ENCODE measurements around the gene KCNK15.

The KCNK15 gene

DNA sequence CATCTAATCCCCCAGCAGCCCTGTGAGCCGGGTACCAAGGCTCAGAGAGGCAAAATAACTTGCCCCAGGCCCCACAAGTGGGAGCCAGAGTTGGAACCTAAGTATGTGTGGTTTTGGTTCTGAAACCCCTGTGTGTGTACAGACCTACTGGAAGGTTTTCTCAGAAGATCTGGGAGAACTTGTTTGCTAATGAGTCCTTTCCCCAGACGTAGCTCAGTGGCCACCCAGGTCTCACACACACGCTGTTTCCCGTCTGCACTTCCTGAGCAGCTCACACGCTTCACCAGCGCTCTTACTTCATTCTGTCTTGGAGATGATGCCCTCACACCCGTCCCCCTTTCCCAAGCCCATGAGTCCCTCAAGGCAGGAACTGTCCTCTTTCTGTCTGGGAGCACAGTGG lies 22.3 kb upstream of the KCNK15 start:
- WGBS, 2 experiments, result 87 to 88% methylated on average over 7 of the region's 7 CpGs

DNA sequence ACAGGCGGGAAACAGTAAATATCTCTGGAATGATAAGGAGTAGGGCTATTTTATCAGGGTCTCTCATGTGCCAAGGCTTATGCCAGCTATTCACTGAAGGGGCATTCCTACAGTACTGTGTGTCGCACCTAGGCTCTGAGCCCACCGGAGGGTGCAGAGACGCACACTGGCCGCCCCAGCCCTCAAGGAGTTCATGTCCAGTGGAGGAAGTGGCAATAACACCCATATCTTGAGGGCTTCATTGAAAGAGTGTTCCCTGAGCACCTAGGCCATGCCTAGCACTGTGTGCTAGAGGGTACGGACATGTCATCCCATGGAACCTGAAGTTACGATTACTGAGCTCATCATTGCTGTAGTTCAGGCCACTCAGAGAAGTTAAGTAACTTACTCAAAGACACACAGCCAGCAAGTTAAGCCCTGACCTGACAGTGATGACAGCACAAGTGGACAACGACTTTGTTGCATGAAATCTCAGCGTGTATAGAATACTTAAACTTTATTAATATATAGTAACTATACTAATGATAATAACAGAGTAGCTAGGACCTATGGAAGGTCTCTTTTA lies 21.8 kb upstream of the KCNK15 start:
- H3K36me3 ChIP-seq (ENCODE audit: control insufficient read depth, insufficient read depth, low read length), result no peaks in the 10 kb centered on the region
- no peaks in the 10 kb centered on the region for H3K9me3 ChIP-seq (ENCODE audit: control insufficient read depth, low read length)
- H3K27ac ChIP-seq (ENCODE audit: insufficient read depth, low read depth, low read length, poor library complexity, severe bottlenecking), result no peak overlapping the region
- H3K4me1 ChIP-seq (ENCODE audit: control insufficient read depth, insufficient read depth, low read length), result peaks cover 4% of the 10 kb centered on the region
- H3K27me3 ChIP-seq (ENCODE audit: control insufficient read depth, insufficient read depth, low read length, poor library complexity, severe bottlenecking), result no peaks in the 10 kb centered on the region
- no peak overlapping the region for H3K4me3 ChIP-seq (ENCODE audit: insufficient read depth, low read depth, low read length)
- 94 to 95% methylated on average over 7 to 9 of the region's 9 CpGs for WGBS, 2 experiments

More for the DNA sequence above, 22.3 kb upstream of the KCNK15 start:
- Histone ChIP-seq H3K4me3 (ENCODE audit: insufficient read depth, low read depth, low read length) (no peak overlapping the region), H3K9me3 (ENCODE audit: control insufficient read depth, low read length) (no peaks in the 10 kb centered on the region), H3K36me3 (ENCODE audit: control insufficient read depth, insufficient read depth, low read length) (no peaks in the 10 kb centered on the region), H3K27ac (ENCODE audit: insufficient read depth, low read depth, low read length, poor library complexity, severe bottlenecking) (no peak overlapping the region), H3K27me3 (ENCODE audit: control insufficient read depth, insufficient read depth, low read length, poor library complexity, severe bottlenecking) (no peaks in the 10 kb centered on the region), H3K4me1 (ENCODE audit: control insufficient read depth, insufficient read depth, low read length) (no peaks in the 10 kb centered on the region)

DNA sequence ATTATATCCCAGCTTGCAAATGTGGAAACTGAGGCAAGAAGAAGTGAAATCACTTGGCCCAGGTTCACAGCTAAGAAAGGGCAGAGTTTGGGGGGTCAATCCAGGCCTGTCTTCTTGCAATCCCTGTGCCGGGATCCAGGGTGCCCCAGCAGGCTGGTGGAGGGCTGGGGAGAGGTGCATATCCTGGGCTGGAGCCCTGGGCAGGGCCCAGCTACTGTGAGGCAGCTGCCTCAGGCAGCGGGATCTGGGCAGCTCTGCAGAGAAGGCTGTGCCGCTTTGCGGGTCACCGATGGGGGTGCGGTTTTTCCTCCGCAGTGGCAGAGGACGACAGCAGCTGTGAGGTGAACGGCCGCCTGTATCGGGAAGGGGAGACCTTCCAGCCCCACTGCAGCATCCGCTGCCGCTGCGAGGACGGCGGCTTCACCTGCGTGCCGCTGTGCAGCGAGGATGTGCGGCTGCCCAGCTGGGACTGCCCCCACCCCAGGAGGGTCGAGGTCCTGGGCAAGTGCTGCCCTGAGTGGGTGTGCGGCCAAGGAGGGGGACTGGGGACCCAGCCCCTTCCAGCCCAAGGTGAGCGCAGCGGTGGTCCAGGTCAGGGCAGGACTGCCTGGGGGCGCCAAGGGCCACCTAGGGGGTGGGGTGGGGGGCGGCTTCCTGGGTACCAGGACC lies 21.1 kb upstream of the KCNK15 start:
- 90 to 93% methylated on average over 26 of the region's 26 CpGs for WGBS, 2 experiments
- no peaks in the 10 kb centered on the region for H3K36me3 ChIP-seq (ENCODE audit: control insufficient read depth, insufficient read depth, low read length)
- H3K9me3 ChIP-seq (ENCODE audit: control insufficient read depth, low read length), result no peaks in the 10 kb centered on the region
- no peak overlapping the region for H3K4me3 ChIP-seq (ENCODE audit: insufficient read depth, low read depth, low read length)
- peaks cover 8% of the 10 kb centered on the region for H3K4me1 ChIP-seq (ENCODE audit: control insufficient read depth, insufficient read depth, low read length)
- no peaks in the 10 kb centered on the region for H3K27me3 ChIP-seq (ENCODE audit: control insufficient read depth, insufficient read depth, low read length, poor library complexity, severe bottlenecking)
- no peak overlapping the region for H3K27ac ChIP-seq (ENCODE audit: insufficient read depth, low read depth, low read length, poor library complexity, severe bottlenecking)

DNA sequence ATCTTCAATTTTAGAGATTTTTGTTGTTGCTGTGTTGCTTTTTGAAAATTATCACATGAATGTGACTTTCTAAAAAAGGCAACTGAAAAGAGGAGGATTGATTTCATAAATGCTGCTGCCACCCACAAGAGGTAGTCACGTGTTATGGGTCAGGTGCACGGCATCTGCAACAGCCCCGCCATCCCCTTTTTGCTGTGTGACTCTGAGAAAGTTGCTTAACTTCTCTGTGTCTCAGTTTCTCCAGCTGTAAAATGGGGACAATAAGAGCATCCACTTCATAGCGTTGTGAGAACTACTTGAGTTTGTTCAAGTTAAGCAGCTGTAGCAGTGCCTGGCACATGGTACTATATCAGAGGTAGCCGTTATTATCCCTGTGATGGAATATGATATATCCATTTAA lies 19.8 kb upstream of the KCNK15 start:
- Histone ChIP-seq H3K27ac (ENCODE audit: insufficient read depth, low read depth, low read length, poor library complexity, severe bottlenecking) (no peak overlapping the region), H3K4me1 (ENCODE audit: control insufficient read depth, insufficient read depth, low read length) (peaks cover 8% of the 10 kb centered on the region), H3K36me3 (ENCODE audit: control insufficient read depth, insufficient read depth, low read length) (no peaks in the 10 kb centered on the region), H3K4me3 (ENCODE audit: insufficient read depth, low read depth, low read length) (no peak overlapping the region), H3K27me3 (ENCODE audit: control insufficient read depth, insufficient read depth, low read length, poor library complexity, severe bottlenecking) (no peaks in the 10 kb centered on the region), H3K9me3 (ENCODE audit: control insufficient read depth, low read length) (no peaks in the 10 kb centered on the region)
- WGBS, 2 experiments, result 80 to 86% methylated on average over 4 to 5 of the region's 5 CpGs

DNA sequence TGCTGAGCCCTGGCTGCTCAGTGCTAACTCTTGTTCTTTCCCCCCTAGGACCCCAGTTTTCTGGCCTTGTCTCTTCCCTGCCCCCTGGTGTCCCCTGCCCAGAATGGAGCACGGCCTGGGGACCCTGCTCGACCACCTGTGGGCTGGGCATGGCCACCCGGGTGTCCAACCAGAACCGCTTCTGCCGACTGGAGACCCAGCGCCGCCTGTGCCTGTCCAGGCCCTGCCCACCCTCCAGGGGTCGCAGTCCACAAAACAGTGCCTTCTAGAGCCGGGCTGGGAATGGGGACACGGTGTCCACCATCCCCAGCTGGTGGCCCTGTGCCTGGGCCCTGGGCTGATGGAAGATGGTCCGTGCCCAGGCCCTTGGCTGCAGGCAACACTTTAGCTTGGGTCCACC lies 18.6 kb upstream of the KCNK15 start:
- H3K36me3 ChIP-seq (ENCODE audit: control insufficient read depth, insufficient read depth, low read length), result no peaks in the 10 kb centered on the region
- H3K9me3 ChIP-seq (ENCODE audit: control insufficient read depth, low read length), result no peaks in the 10 kb centered on the region
- H3K27ac ChIP-seq (ENCODE audit: insufficient read depth, low read depth, low read length, poor library complexity, severe bottlenecking), result no peak overlapping the region
- H3K27me3 ChIP-seq (ENCODE audit: control insufficient read depth, insufficient read depth, low read length, poor library complexity, severe bottlenecking), result no peaks in the 10 kb centered on the region
- peaks cover 8% of the 10 kb centered on the region for H3K4me1 ChIP-seq (ENCODE audit: control insufficient read depth, insufficient read depth, low read length)
- H3K4me3 ChIP-seq (ENCODE audit: insufficient read depth, low read depth, low read length), result no peak overlapping the region
- WGBS, 2 experiments, result 87 to 91% methylated on average over 11 of the region's 11 CpGs

- WGBS, 2 experiments, result 82 to 89% methylated on average over 2 of the region's 2 CpGs
- Histone ChIP-seq H3K9me3 (ENCODE audit: control insufficient read depth, low read length) (no peaks in the 10 kb centered on the region), H3K4me3 (ENCODE audit: insufficient read depth, low read depth, low read length) (no peak overlapping the region), H3K27ac (ENCODE audit: insufficient read depth, low read depth, low read length, poor library complexity, severe bottlenecking) (no peak overlapping the region), H3K4me1 (ENCODE audit: control insufficient read depth, insufficient read depth, low read length) (peaks cover 8% of the 10 kb centered on the region), H3K27me3 (ENCODE audit: control insufficient read depth, insufficient read depth, low read length, poor library complexity, severe bottlenecking) (no peaks in the 10 kb centered on the region), H3K36me3 (ENCODE audit: control insufficient read depth, insufficient read depth, low read length) (no peaks in the 10 kb centered on the region)
Observed at GRCh38 chr20:44727651-44728050, 18.0 kb upstream of the KCNK15 start.

DNA sequence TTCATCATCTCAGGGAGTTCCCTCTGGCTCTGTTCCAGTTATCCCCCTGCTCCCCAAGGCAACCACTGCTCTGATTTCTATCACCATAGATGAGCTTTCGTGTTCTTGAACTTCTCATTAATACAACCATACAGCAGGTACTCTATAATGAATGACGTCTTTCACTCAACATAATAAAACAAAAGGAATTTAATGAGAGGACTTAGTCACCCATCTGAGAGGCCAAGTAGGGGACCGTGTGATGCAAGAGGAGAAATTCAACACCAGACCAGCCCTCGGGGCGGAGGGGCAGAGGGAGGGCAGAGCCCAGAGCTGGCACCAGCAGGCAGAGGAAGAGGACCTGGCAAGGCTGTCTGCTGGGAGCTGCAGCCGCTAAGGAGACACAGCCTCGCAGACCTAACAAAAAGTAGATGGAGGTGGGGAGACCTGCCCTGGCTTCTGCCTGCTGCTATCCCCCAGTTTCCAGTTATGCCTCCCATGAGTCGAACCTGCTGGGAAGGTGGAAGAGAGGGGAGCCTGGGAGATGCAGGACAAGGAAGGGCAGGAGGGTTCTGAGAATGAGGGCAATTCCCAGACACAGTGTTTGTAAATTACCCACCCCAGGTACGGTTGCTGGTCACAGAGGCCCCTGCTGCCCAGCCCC lies 16.7 kb upstream of the KCNK15 start:
- Histone ChIP-seq H3K27ac (ENCODE audit: insufficient read depth, low read depth, low read length, poor library complexity, severe bottlenecking) (no peak overlapping the region), H3K9me3 (ENCODE audit: control insufficient read depth, low read length) (no peaks in the 10 kb centered on the region), H3K27me3 (ENCODE audit: control insufficient read depth, insufficient read depth, low read length, poor library complexity, severe bottlenecking) (no peaks in the 10 kb centered on the region), H3K4me3 (ENCODE audit: insufficient read depth, low read depth, low read length) (no peak overlapping the region), H3K4me1 (ENCODE audit: control insufficient read depth, insufficient read depth, low read length) (peaks cover 8% of the 10 kb centered on the region), H3K36me3 (ENCODE audit: control insufficient read depth, insufficient read depth, low read length) (no peaks in the 10 kb centered on the region)
- WGBS, 2 experiments, result 29 to 30% methylated on average over 9 of the region's 9 CpGs

DNA sequence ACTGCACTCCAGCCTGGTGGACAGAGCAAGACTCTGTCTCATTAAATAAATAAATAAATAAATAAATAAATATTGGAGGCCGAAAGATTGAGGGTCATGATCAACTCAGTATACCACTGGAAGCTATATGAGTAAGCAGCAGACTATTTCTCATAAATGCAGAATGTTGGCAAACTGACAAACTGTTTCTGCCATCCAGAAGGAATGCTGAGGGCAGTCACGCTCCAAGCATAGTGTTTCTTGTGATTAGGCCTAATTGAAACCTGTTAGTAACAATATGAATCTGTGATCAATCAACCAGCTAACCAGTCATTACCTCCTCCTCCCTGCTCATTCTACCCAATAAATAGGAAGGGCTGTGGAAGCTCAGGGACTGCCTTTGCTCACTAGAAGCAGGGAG lies 15.2 kb upstream of the KCNK15 start:
- no peaks in the 10 kb centered on the region for H3K27me3 ChIP-seq (ENCODE audit: control insufficient read depth, insufficient read depth, low read length, poor library complexity, severe bottlenecking)
- H3K36me3 ChIP-seq (ENCODE audit: control insufficient read depth, insufficient read depth, low read length), result no peaks in the 10 kb centered on the region
- no peak overlapping the region for H3K27ac ChIP-seq (ENCODE audit: insufficient read depth, low read depth, low read length, poor library complexity, severe bottlenecking)
- 85 to 96% methylated on average over 2 of the region's 2 CpGs for WGBS, 2 experiments
- H3K4me3 ChIP-seq (ENCODE audit: insufficient read depth, low read depth, low read length), result no peak overlapping the region
- peaks cover 8% of the 10 kb centered on the region for H3K4me1 ChIP-seq (ENCODE audit: control insufficient read depth, insufficient read depth, low read length)
- H3K9me3 ChIP-seq (ENCODE audit: control insufficient read depth, low read length), result no peaks in the 10 kb centered on the region

- H3K36me3 ChIP-seq (ENCODE audit: control insufficient read depth, insufficient read depth, low read length), result no peaks in the 10 kb centered on the region
- H3K9me3 ChIP-seq (ENCODE audit: control insufficient read depth, low read length), result no peaks in the 10 kb centered on the region
- no peaks in the 10 kb centered on the region for H3K27me3 ChIP-seq (ENCODE audit: control insufficient read depth, insufficient read depth, low read length, poor library complexity, severe bottlenecking)
- 85 to 87% methylated on average over 8 of the region's 8 CpGs for WGBS, 2 experiments
- no peak overlapping the region for H3K27ac ChIP-seq (ENCODE audit: insufficient read depth, low read depth, low read length, poor library complexity, severe bottlenecking)
- peaks cover 8% of the 10 kb centered on the region for H3K4me1 ChIP-seq (ENCODE audit: control insufficient read depth, insufficient read depth, low read length)
- no peak overlapping the region for H3K4me3 ChIP-seq (ENCODE audit: insufficient read depth, low read depth, low read length)
Observed at GRCh38 chr20:44731657-44732056, 14.0 kb upstream of the KCNK15 start.

DNA sequence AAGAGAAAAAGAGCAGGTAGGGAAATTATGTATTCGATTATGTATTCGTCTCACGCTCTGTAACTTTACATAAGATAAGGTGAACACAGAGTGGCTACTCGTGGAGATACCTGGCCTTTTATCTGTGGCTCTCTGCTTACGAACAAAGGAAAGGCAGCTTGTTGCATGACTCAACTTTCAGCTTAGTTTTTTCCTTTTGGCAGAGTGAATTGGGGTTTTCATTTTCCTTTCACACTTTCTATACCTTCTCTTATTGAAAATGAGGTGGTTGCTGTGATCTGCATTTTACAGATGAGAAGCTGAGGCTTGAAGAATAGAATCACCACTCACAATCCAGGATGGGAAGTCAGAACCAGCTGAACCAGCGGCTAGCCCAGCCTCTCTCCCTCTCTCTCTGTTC lies 13.3 kb upstream of the KCNK15 start:
- Histone ChIP-seq H3K27ac (ENCODE audit: insufficient read depth, low read depth, low read length, poor library complexity, severe bottlenecking) (no peak overlapping the region), H3K36me3 (ENCODE audit: control insufficient read depth, insufficient read depth, low read length) (no peaks in the 10 kb centered on the region), H3K4me3 (ENCODE audit: insufficient read depth, low read depth, low read length) (no peak overlapping the region), H3K27me3 (ENCODE audit: control insufficient read depth, insufficient read depth, low read length, poor library complexity, severe bottlenecking) (no peaks in the 10 kb centered on the region), H3K4me1 (ENCODE audit: control insufficient read depth, insufficient read depth, low read length) (peaks cover 8% of the 10 kb centered on the region), H3K9me3 (ENCODE audit: control insufficient read depth, low read length) (no peaks in the 10 kb centered on the region)
- 73% methylated on average over 6 of the region's 6 CpGs for WGBS, 2 experiments
